GM18909 (cell line): ENCODE measurements around the gene POU2F3.
"Not testable (repeated sequence)": the region's sequence is repeated elsewhere in the genome, so short reads cannot be mapped to it uniquely, and the experiment has no call there.

Experiments
- ATAC-seq: cut with Tn5 transposase; IDR thresholded peaks from one replicate; pipeline ENCODE4 v1.9.1; 2021; ENCODE audit warnings: mild to moderate bottlenecking; ENCODE audit not compliant: unreplicated experiment, poor library complexity

POU2F3 gene

DNA sequence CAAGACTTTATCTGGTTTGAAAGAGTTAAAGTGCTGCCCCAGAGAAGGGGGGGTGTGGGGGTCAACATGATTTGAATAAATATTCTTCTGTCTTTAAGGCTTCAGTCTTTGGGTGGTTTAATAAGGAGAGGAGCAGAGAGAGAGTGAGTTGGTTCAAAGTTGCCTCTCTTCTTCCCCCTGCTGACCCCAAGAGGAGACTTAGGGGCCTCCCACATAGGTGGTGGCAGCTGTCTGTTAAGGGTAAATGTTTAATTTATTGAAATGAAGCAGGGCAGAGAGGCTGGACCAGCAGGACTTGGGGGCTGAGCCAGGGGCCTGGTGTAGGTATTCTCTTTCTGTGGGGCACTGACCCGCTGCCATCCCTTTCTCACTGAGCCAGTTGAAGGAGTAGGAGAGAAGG lies 5.5 kb downstream of the POU2F3 start:
- ATAC-seq = no peak

- peak; percentile 64 for ATAC-seq
Measured at GRCh38 chr11:120248551-120249278, 8.8 kb downstream of the POU2F3 start.

- ATAC-seq = no peak
Measured at GRCh38 chr11:120249279-120250262, 9.6 kb downstream of the POU2F3 start.

DNA sequence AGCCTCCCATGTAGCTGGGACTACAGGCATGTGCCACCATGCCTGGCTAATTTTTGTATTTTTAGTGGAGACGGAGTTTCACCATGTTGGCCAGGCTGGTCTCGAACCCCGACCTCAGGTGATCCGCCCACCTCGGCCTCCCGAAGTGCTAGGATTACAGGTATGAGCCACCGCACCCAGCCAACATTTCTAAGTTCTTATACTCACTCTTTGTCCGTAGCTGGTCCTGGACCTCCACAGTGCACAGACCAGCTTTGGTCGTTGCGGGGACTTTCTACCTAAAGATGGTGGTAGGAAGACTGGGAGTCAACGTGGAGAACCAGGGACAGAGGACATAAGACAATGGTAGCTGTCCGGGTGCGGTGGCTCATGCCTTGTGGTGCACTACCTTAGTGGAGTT lies 13.4 kb downstream of the POU2F3 start:
- not testable (repeated sequence) for ATAC-seq

DNA sequence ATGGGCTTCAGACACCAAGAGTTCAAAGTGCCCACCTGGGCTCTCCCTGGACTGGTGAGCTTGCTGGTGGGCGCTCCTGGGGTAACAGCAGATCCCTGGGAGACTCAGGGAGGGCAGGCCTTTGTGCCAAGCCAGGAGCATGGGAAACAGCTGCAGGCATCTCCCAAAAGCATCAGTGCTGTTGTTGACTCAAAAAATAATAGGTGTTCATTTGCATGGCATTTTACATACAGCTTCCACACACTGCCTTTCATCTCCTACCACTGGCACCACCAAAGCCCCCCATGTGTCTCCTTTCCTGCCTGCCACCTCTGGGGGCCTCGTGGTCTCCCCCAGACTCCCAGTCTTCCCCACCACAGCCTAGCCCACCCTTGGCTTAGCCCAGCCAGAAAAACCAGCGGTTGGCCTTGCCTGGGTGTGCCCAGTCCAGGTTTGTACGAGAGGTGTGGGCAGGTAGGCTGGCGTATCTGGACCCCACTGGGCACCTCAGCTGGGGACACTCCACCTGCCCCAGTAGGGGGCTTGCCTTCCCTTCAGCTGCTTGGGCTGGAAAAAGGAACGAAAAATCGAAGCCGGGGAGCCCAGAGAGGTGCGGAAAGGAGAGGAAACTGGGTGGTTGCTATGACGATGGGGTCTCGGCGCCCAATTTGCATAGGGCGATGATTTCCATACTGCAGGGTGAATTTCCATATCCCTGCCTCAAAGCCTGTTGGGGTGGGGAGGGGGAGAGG lies 15.0 kb downstream of the POU2F3 start:
- ATAC-seq = peak; percentile 68

DNA sequence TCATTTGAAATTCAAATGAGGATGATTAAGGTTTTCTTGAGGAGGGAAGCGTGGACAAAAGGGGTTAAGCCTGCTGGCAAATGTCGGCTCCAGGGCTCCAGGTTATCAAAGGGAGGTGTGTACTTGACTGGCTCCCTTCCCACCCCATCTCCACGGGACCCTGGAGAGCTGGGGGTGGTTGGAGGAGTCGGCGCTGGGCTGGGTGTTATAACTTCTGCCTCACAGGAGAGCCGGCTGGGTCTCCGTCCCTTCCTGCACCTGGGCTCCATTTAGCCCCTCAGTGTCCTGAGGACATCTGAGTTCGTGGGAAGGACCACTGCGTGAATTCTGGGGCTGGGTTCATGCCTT lies 15.6 kb downstream of the POU2F3 start:
- ATAC-seq = no peak

- no peak for ATAC-seq
Measured at GRCh38 chr11:120256178-120256577, 16.2 kb downstream of the POU2F3 start.

- no peak for ATAC-seq
Measured at GRCh38 chr11:120256779-120257178, 16.8 kb downstream of the POU2F3 start.

DNA sequence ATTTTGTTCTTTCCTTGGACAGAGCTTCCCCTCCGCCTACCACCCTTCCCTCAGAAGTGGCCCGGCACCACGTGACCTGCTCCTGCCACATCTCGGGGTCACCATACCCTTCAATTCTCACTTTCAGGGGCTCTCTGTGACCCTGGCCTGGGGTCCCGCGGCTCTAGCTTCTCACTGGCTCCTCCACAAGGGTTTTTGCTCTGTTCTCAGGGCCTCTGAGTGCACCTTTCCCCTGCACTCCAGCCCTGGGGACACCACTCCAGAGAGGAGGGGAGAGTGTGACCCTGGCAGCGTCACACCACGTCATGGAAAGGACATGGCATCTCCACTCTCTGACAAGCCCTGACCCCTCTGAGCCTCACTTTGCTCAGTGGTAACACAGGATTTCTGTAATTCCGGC lies 17.4 kb downstream of the POU2F3 start:
- no peak for ATAC-seq

- no peak for ATAC-seq
Measured at GRCh38 chr11:120258661-120259060, 18.7 kb downstream of the POU2F3 start.

GRCh38 chr11:120259241-120259640 lies 19.3 kb downstream of the POU2F3 start:
- ATAC-seq = no peak

- ATAC-seq = no peak
Measured at GRCh38 chr11:120259988-120260565, 20.1 kb downstream of the POU2F3 start.

- no peak for ATAC-seq
Measured at GRCh38 chr11:120260616-120261015, 20.7 kb downstream of the POU2F3 start.

GRCh38 chr11:120261321-120261720 lies 21.4 kb downstream of the POU2F3 start:
- ATAC-seq = no peak

GRCh38 chr11:120261931-120262330 lies 22.0 kb downstream of the POU2F3 start:
- no peak for ATAC-seq

GRCh38 chr11:120267319-120267718 lies 27.4 kb downstream of the POU2F3 start:
- ATAC-seq = no peak

DNA sequence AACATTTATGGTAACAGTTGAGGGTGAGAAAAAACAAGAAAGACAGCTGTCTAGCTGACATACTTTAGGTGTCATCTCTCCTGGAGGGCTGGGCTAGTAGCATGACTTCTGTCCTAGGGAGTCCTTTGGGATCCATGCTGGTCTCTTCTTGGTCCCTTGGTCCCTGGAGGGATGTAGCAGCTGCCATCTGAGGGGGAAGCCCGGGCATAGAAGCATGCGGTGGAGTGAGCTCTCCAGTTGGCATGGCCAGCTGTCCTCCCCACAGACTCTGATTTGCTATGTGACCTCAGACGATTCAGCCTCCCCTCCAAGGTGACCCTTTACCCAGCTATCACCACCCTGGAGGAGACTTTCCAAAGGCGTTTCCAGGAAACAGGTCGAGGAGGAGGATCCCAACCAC lies 28.7 kb downstream of the POU2F3 start:
- no peak for ATAC-seq

GRCh38 chr11:120270386-120270785 lies 30.4 kb downstream of the POU2F3 start:
- no peak for ATAC-seq

DNA sequence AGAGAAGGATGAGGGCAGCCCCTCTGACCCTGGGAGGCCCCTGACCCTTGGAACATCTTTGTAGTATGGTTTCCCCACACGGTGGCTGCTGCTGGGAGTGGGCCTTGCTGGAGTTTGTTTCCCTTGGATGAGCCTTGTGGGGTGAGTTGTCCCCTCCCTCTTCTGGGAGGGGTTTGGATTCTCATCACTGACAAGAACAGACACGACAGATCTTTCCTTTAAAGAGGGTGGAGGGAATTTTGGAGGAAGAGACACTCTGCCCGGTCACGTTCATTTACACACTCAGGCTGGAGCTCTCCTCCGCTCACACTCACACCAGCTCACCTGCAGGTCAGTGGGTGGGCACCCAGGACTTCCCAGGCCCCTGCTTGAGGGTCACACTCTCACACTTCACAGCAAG lies 31.7 kb downstream of the POU2F3 start:
- ATAC-seq = no peak

- no peak for ATAC-seq
Measured at GRCh38 chr11:120272303-120272702, 32.4 kb downstream of the POU2F3 start.
